Left kidney (tissue), 2 donors: ENCODE results near the gene PIM3. TPM values are rescaled to one million over a fixed set of nuclear protein-coding genes. Genes with fewer than 3 reads are reported as not detected.
A peak's percentile ranks its signal among the peaks of the same experiment; 100 is the strongest.

Experiments used
- DNase-seq: peaks from one replicate; pipeline ENCODE4 v3.0.0-alpha.2; 2013
- polyA plus RNA-seq: library from polyadenylated mRNA; unstranded; fragments of 120-200 nt; gene quantifications from one replicate; pipeline ENCODE4 v1.2.1, GENCODE V29; 2013; ENCODE audit not compliant: insufficient read length

PIM3 gene
- polyA plus RNA-seq, 1 donor, result 12.3 TPM

DNA sequence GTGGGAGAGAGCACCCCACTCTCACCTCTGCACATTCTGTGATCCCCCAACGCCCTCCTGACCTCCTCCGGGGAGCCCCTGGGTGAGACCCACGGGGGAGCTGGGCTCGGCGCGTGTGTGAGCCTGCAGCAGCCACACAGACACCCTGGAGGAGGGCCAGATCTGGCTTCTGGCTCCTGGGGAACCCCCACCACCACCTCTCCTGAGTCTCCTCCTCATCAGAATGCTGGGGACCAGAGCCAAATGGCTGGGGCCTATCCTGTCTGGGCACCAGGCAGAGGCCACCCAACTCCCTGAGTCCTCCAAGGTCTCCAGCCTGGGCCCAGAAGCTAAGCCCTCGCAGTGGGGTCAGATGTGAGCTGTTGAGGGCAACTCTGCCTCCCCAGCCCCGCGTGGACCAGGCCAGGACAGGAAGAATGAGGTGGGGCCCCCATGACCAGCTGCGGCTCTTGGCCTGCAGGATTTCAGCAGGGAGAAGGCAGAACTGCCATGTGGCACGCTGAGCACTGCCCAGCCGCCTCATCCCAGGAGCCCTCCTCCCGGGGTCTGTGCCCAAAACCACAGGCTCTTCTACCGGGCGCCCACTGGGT, 5.5 kb upstream of the PIM3 start:
- no peak for DNase-seq

DNA sequence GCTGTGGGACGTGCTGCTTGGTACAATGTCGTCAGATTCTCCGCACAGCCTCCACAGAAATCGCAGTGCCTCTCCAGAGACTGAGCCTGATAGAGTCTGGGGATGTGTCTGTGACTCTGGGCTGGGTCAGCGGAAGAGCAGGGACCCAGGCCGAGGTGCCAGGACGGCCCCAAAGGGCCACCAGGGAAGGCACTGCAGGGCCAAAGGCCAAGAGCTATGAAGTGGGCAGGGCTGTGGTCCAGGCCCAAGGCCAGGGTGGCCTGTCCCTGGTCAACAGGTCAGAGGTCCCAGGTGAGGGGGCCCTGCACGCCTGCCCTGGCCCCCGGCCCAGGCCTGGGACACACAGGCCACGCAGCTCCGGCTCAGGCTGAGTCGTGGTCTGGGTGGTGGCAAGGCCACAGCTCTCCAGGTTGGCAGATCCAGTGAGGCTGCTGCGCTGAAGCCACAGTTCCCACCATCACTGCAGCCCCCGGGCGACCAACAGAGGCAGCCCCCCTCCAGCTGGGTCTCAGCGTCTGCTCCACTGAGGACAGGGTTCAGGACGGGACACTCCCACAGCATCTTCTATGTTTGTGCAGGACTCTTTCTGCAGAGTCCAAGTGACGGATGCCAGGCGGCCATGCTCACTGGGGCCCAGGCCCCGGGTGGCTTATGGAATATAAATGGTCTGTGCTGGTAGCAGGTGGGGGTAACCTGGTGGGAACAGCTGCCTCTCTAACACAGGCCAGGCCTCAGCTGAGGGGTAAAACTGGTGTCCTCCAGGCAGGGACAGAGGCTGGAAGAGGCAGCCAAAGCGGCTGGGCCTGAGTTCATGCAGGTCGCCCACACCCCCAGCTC, 4.8 kb upstream of the PIM3 start:
- no peak for DNase-seq

DNA sequence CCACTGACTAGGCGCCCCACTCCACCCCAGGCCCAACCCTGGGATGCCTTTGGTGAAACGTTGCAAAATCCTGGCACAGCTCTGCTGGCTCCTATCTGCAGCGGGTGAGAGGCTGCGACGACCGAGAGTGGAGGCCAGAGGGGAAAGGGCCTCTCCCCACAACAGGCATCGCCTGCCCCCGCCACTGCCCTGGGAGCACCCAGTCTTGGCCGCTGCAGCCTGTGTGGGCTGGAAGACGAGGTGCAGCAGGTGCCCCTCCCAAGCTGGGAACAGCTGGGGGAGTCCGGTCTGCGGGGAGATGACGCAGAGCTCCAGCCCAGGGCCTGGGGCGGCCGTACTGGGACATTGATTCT, 4.2 kb upstream of the PIM3 start:
- DNase-seq, result no peak

DNA sequence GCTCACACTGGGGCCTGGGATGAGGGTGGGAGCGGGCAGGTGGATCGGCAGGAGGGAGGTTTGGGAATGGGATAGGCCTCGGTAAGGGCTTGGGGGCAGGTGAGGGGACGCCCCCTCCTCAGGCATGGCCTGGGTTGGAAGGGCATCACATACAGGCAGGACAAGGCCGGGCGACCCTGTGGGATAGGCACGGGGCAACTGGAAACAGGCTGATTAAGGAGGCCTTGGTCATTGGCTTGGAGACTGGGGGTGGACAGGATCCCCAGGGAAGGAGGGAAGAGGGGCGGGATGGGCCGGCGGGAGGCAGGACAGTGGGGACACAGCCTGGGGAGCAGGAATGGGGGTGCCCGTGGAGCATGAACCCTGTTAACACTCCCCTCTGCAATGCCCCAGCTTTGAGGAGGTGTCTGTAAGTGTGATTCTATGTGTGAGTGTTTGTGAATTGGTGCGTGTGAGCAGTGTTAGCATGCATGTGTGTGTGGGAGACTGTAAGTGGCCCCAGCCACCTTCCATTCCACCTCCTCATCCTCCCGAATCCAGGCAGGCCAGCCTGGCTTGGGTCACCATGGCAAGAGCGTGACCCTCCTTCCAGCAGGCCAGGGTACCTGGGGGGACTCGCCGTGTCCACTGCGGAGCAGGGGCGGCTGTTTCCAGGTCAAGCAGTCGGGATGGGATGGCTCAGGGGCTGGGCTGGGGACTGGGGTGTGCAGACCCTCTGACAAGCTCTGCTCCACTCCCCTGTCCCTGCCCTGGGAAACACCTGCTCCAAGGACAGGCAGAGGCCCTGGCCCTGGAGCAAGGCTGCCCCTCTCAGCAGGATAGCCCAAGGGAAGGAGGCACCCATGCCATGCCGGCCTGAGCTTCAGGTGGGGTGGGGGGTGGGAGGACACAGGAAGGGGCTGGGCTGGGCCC, 3.4 kb upstream of the PIM3 start:
- DNase-seq, result no peak

DNA sequence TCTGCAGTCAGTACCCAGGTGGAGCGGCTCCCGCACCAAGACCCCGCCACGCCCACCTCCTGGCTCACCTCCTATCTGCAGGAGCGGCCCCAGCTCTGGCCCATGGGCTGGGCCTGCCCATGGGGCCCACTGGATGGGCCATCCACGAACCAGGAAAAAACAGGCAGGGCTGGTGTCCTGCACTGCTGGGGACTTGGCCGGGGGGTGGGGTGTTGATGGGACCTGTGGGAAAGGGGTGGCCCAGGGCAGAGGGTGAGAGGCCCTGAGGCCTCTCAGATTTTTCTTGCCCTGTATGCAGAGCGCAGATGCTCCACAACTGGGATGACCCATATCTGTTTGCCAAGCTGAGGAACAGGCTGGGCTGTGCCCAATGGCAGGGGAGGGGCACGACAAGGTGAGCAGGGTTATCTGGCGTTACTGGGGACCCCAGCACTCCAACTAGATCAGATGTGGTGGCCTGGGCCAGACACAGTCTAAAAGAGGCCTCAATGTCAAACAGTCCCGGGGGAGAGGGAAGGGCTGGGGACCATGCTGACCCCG, 2.7 kb upstream of the PIM3 start:
- no peak for DNase-seq

DNA sequence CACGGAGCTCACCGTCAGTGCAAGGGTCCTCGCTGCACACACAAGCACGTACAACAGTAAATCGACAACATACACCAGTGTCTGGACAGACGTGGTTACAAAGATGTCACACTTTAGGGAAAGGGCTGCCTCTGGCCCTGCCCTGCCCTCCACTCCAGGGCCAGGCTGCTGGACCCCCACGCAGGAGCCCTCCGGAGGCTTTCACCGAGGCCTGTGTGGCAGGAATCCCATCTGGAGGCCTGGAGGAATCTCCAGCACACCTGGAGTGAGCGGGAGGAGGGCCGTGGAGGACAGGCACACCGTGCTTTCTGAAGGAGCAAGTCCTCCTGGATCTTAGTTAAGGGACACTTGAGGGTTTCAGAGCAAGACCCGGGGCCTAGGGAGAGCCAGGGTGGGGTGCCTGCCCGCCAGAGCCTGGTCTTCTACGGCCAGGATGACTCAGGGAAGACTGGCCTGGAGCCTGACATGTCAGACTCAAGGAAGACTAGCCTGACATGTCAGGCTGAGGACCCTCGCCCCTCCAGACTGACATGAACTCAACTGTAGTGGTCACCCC, 2.1 kb upstream of the PIM3 start:
- no peak for DNase-seq

DNA sequence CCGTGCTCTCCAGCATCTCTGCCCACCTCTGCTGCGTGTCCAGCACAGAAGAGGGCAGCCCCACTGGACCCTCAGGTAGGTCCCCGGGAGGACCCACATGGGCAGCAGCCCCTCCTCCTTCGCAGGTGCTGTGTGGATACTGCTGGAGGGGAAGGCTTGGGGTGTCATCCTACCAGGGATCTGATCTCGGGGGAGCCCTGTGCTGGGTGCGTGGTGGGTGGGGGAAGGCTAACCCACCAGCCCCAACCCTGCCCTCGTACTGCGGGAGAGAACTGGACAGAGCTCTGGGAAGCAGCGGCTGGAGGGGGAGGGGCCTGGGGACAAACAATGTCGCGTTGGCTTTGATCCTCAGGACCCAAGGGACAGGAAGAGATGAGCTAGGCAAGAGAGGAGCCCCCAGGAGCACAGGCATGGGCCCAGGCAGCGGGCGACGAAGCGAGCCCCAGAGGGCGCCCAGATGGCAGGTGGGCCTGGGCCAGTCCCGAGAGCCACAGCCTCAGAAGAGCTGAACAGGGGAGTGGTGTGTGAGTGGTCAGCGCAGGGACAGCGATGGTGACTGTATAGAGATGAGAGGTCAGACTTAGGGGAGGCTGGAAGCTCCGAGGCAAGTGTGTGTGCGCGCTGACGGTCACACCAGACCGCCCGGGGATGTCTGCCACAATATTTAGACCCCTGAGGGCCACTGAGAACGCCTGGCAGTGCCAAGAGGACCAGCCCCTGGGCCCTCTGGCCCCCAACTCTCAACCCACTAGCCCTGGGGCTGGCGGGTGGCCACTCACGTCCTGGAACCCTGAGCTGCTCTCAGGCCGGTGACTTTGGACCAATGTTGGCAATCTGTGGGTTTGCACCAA, 1.4 kb upstream of the PIM3 start:
- no peak for DNase-seq

DNA sequence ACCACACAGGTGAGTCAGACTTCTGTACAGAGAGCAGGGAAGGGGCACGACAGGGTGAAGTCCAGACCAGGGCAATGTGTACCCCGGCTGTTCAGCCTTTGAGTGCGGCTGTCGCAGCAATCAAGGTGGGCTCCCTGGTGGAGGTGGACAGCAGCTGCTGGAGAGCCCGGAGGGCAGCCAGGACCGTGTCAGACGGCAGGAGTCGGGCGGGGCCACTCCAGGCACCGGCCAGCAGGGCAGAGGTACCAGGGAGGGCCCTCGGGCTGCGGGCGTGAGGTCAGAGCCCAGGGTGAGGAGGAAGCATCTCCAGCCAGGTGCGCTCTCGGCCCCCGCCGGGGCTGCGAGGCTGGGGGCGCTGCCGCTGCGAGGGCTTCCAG, 802 bp upstream of the PIM3 start:
- no peak for DNase-seq

DNA sequence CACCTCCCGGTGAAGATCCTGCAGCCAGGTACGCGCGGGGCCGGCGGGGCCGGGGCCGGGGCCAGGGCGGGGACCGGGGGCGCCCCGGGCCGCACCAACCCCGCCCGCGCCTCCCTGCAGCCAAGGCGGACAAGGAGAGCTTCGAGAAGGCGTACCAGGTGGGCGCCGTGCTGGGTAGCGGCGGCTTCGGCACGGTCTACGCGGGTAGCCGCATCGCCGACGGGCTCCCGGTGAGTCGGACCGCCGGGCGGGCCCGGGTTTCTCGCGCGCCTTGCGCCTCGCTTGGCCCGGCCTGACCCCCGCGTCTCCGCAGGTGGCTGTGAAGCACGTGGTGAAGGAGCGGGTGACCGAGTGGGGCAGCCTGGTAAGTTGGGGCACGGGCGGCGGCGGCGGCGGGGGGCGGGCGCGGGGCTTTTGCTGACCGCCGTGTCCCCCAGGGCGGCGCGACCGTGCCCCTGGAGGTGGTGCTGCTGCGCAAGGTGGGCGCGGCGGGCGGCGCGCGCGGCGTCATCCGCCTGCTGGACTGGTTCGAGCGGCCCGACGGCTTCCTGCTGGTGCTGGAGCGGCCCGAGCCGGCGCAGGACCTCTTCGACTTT, 531 bp downstream of the PIM3 start:
- no peak for DNase-seq

DNA sequence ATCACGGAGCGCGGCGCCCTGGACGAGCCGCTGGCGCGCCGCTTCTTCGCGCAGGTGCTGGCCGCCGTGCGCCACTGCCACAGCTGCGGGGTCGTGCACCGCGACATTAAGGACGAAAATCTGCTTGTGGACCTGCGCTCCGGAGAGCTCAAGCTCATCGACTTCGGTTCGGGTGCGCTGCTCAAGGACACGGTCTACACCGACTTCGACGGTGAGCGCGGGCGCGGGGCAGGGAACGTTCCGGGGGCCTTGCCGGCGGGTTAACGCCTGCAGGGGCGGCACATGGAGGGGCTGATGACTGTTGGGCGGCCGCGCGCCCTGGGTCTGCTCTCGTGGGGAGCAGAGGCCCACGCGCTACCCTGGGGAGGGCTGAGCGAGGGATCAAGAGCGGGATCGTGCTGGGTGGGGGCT, 1.0 kb downstream of the PIM3 start:
- no peak for DNase-seq

DNA sequence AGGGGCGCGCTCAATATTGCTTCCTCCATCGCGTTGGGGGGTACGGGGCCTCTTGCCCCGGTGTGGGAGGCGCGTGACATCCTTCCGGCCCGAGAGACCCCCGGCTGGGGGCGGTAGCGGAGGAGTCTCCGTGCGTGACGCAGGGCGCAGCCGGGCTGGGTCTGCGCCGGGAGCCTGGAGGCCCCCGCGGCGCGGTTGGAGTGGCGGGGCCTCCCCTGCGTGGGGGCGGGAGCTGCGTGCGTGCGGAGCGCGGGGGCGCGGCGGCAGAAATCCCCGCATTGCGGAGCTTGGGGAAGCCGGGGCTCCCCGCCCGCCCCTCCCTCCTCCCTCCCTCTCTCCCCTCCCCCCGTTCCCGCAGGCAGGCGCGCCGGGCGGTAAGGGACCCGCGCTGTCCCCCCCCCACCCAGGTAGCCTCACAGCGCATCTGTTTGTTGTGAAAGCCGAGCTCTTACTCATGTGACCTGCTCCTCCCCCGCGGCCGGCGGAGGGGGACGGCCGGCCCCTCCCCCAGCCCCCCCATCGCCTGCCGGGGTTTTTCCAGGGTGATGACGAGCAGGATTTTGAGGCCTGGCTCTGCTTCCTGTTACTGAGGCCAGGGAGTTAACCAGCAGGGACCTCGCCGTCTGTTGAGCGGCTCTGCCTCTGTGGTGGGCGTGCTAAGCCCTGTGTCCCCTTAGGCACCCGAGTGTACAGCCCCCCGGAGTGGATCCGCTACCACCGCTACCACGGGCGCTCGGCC, 1.6 kb downstream of the PIM3 start:
- peak; percentile 87 for DNase-seq

DNA sequence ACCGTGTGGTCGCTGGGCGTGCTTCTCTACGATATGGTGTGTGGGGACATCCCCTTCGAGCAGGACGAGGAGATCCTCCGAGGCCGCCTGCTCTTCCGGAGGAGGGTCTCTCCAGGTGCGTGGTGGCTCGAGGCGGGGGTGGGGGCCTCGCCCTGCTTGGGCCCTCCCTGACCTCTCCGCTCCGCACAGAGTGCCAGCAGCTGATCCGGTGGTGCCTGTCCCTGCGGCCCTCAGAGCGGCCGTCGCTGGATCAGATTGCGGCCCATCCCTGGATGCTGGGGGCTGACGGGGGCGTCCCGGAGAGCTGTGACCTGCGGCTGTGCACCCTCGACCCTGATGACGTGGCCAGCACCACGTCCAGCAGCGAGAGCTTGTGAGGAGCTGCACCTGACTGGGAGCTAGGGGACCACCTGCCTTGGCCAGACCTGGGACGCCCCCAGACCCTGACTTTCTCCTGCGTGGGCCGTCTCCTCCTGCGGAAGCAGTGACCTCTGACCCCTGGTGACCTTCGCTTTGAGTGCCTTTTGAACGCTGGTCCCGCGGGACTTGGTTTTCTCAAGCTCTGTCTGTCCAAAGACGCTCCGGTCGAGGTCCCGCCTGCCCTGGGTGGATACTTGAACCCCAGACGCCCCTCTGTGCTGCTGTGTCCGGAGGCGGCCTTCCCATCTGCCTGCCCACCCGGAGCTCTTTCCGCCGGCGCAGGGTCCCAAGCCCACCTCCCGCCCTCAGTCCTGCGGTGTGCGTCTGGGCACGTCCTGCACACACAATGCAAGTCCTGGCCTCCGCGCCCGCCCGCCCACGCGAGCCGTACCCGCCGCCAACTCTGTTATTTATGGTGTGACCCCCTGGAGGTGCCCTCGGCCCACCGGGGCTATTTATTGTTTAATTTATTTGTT, 2.4 kb downstream of the PIM3 start:
- no peak for DNase-seq

DNA sequence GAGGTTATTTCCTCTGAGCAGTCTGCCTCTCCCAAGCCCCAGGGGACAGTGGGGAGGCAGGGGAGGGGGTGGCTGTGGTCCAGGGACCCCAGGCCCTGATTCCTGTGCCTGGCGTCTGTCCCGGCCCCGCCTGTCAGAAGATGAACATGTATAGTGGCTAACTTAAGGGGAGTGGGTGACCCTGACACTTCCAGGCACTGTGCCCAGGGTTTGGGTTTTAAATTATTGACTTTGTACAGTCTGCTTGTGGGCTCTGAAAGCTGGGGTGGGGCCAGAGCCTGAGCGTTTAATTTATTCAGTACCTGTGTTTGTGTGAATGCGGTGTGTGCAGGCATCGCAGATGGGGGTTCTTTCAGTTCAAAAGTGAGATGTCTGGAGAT, 3.1 kb downstream of the PIM3 start:
- no peak for DNase-seq

DNA sequence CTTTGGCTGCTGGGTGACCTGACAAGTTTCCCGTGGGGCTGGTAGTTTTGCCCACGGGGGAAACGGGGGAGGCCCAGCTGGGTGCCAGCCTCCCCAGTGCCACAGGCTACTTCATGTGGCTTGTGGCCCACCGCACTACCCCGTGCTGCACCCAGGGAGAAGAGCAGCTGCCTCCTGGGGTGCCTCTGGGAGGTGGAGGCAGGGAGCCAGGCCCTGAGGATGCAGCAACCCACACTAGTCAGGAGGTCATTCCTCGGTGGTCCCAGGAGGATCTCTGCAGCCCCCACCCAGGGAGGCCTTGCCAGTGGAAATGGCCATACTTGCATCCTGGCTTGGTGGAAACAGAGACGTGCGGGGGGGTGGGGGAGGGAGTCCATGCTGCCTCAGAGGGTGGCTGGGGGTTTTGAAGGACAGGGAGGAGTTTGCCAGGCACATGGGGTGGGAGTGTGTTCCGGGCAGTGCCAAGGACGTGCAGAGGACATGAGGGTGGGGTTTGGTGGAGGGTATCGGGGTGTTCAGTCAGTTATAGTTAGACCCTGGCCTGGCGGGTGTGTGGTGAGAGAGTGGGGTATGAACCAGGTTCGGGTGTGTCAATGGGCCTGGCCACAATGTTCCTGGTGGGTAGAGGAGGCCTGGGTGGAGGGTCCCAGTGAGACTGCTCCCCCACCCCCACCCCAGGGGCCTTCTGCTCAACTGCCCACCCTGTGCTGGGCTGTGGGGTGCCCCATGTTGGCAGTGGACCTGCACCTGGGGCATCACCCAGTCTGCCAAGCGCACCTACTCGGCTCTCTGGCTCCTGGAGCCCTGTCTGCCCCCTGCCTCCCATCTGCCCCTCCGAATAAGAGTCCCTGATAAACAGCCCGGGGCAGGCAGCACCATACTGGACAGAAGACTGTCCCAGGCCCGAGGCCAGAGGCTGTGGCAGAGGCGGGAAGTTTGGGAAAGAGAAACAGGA, 3.8 kb downstream of the PIM3 start:
- DNase-seq, result no peak

DNA sequence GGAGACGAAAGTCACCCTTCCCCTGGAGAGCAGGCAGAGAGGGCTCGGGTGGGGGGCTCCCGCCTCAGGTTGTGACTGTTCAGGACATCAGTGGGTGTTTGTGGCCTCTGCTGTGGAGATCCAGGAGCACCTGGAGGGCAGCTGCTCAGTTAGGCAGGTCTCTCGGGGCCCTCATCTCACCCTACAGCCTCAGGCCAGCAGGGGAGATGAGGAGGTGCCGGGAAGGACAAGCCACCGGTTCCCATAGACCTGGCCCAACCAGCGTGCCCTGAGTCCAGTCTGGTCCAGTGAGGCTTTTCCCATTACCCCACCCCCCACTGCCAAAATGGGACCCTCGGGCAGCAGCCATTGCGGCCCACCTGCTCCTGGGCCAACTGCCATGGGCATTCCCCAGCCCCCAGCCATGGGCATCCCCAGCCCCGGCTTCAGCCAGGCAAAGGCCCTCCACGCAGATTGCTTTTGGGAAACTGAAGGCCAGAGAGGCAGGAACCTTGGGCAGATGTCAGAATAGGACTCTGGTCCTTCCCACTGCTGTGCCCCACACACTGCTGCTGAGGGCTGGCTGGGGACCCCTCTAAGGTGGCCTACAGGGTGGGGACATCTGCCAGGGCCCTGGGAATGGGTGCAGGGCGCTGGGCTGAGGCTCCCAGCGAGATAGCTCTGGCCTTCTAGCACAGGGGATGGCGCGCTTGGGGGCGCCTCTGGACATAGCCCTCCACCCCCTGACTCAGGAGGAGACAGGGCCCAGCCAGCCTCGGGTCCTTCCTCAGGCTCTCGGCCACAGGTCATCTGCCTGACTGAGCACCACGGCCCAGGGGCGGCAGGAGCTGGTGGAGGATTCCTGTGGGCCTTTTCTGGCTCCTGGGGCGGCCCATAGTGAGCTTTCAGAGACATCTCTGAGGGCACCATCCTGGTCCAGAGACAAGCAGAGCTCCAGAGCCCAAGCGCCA, 4.8 kb downstream of the PIM3 start:
- DNase-seq, result no peak

DNA sequence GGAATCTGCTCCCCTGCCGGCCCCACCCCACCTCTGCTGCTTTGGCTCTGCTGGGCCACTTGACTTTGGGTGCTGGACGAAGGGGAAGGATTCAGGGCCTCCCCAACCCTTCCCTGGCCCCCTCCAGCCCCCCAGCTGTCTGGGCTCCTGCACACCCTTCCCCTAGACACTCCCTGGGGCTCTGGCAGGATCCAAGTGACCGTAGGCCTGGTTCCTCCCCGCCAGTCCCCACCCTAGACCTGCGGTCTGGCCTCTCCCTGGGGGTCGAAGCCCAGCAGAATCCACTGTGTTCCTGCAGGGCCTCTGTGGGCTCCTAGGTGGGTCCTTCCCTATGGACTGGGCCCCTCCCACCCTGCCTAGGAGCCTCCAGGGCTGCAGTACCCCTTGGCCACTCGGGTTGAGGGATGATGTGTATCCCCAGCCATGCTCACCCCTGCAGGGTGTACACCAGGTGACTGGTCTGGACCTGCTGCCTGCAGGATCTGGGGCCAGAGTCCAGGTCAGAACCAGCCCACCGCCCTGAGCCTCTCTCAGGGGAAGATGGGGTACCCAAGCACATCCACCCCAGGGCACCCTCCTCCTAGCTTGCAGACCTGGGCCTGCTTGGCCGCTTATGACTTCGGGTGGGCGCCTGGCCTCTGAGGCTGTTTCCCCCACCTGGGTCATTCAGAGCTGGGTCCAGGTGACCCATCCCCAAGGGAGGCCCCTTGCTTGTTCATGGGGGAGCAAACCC, 5.6 kb downstream of the PIM3 start:
- no peak for DNase-seq
